GM23338 (cell line): ENCODE results near the gene CCDC102A. TPM values are rescaled to one million over a fixed set of nuclear protein-coding genes. Genes with fewer than 3 reads are reported as not detected.

ENCODE experiments used
- ATAC-seq: fragments of 200-7000 bp; cut with Tn5 transposase; 3 replicates; pipeline ENCODE4 v1.9.1; 2020
- DNase-seq: peaks from one replicate; pipeline ENCODE4 v3.0.0-alpha.2; 2015; ENCODE audit warnings: low spot score
- H2AFZ ChIP-seq: fragments of 200-600 bp; sonication (generic); 2 replicates; pipeline ENCODE4 v1.8.0; 2016; ENCODE audit warnings: antibody characterized with exemption, mild to moderate bottlenecking, moderate library complexity
- H3F3A ChIP-seq: fragments of 200-600 bp; sonication (generic); replicated peaks from 2 replicates; pipeline ENCODE4 v1.8.0; 2017; ENCODE audit warnings: antibody characterized with exemption, mixed run types, low read depth
- H3K27ac ChIP-seq: fragments of 200-600 bp; sonication (generic); 2 replicates; pipeline ENCODE4 v1.6.1; 2016; ENCODE audit warnings: low read depth
- H3K27me3 ChIP-seq: fragments of 200-600 bp; sonication (generic); 2 replicates; pipeline ENCODE4 v1.8.0; 2016; ENCODE audit warnings: mild to moderate bottlenecking, mixed run types, moderate library complexity; ENCODE audit not compliant: insufficient read depth
- H3K36me3 ChIP-seq: fragments of 200-600 bp; sonication (generic); 2 replicates; pipeline ENCODE4 v1.8.0; 2016; ENCODE audit warnings: mild to moderate bottlenecking; ENCODE audit not compliant: insufficient read depth
- H3K4me1 ChIP-seq: fragments of 200-600 bp; sonication (generic); 2 replicates; pipeline ENCODE4 v1.8.0; 2016; ENCODE audit warnings: mild to moderate bottlenecking, moderate library complexity; ENCODE audit not compliant: insufficient read depth
- H3K4me2 ChIP-seq: fragments of 200-600 bp; sonication (generic); 2 replicates; pipeline ENCODE4 v1.7.1; 2017; ENCODE audit warnings: mixed run types
- H3K4me3 ChIP-seq: fragments of 200-600 bp; sonication (generic); 2 replicates; pipeline ENCODE4 v1.6.1; 2016; ENCODE audit warnings: mixed run types
- H3K79me2 ChIP-seq: fragments of 200-600 bp; sonication (generic); replicated peaks from 2 replicates; pipeline ENCODE4 v1.8.0; 2017; ENCODE audit warnings: mild to moderate bottlenecking; ENCODE audit not compliant: insufficient read depth
- H3K9me2 ChIP-seq: fragments of 200-600 bp; sonication (generic); 2 replicates; pipeline ENCODE4 v1.8.0; 2017; ENCODE audit not compliant: insufficient read depth
- H4K20me1 ChIP-seq: fragments of 200-600 bp; sonication (generic); replicated peaks from 2 replicates; pipeline ENCODE4 v1.8.0; 2017; ENCODE audit warnings: mild to moderate bottlenecking; ENCODE audit not compliant: insufficient read depth
- H3K27ac Mint-ChIP-seq: 2 replicates; pipeline ENCODE4 v1.8.0; 2020; ENCODE audit warnings: inconsistent platforms, mild to moderate bottlenecking, moderate library complexity, mixed read lengths
- H3K27me3 Mint-ChIP-seq: 3 replicates; pipeline ENCODE4 v1.8.0; 2022; ENCODE audit warnings: low read depth, mild to moderate bottlenecking, moderate library complexity, mixed read lengths, inconsistent platforms; ENCODE audit not compliant: insufficient read depth, poor library complexity
- H3K36me3 Mint-ChIP-seq: 3 replicates; pipeline ENCODE4 v1.8.0; 2021; ENCODE audit warnings: low read depth, mild to moderate bottlenecking, inconsistent platforms, moderate library complexity, mixed read lengths
- H3K4me1 Mint-ChIP-seq: 3 replicates; pipeline ENCODE4 v1.8.0; 2020; ENCODE audit warnings: mild to moderate bottlenecking, inconsistent platforms, mixed read lengths
- H3K4me3 Mint-ChIP-seq: 3 replicates; pipeline ENCODE4 v1.8.0; 2021; ENCODE audit warnings: moderate library complexity, mild to moderate bottlenecking, inconsistent platforms, mixed read lengths
- H3K9me3 Mint-ChIP-seq: 3 replicates; pipeline ENCODE4 v1.8.0; 2020; ENCODE audit warnings: moderate library complexity, mild to moderate bottlenecking, inconsistent platforms, mixed read lengths
- EZH2 ChIP-seq: fragments of 200-600 bp; sonication (generic); IDR thresholded peaks from one replicate; pipeline ENCODE4 v1.8.0; 2017; ENCODE audit warnings: antibody characterized with exemption, mild to moderate bottlenecking, low read depth; ENCODE audit not compliant: unreplicated experiment
- EZH2phosphoT487 ChIP-seq: fragments of 200-600 bp; sonication (generic); IDR thresholded peaks from one replicate; pipeline ENCODE4 v1.8.1; 2018; ENCODE audit warnings: antibody characterized with exemption; ENCODE audit not compliant: unreplicated experiment
- JUNB ChIP-seq: IDR thresholded peaks from one replicate; pipeline ENCODE4 v1.6.1; 2016; ENCODE audit warnings: antibody characterized with exemption; ENCODE audit not compliant: unreplicated experiment
- NANOG ChIP-seq: IDR thresholded peaks from 2 replicates; pipeline ENCODE4 v1.6.1; 2016; ENCODE audit warnings: antibody characterized with exemption, borderline replicate concordance
- POLR2AphosphoS5 ChIP-seq: IDR thresholded peaks from 2 replicates; pipeline ENCODE4 v1.6.1; 2016; ENCODE audit warnings: antibody characterized with exemption, low read depth
- ZNF114 ChIP-seq: fragments of 250-450 bp; sonication (Bioruptor Pico); IDR thresholded peaks from 2 replicates; pipeline ENCODE4 v1.5.0; 2020; ENCODE audit warnings: mild to moderate bottlenecking, moderate library complexity
- ZNF331 ChIP-seq: fragments of 250-450 bp; sonication (Bioruptor Pico); IDR thresholded peaks from 2 replicates; pipeline ENCODE4 v1.5.0; 2020; ENCODE audit warnings: low read depth, mild to moderate bottlenecking, moderate library complexity
- polyA plus RNA-seq: library from polyadenylated mRNA; unstranded; fragments of >200 nt; fragmentation: Nextera tagmentation; extraction: Ambion mirVana; gene quantifications from 2 replicates; pipeline ENCODE4 v1.2.1, GENCODE V29; 2016
- total RNA-seq: library from RNA; depleted of rRNA; stranded (reverse); fragments of >200 nt; shearing (Covaris generic); gene quantifications from 2 replicates; pipeline ENCODE4 v1.2.3, GENCODE V29; 2014
- TF ChIP-seq, protein P1 (sequence below): IDR thresholded peaks from 2 replicates; pipeline ENCODE4 v1.6.1; 2016; ENCODE audit warnings: antibody characterized with exemption

Gene CCDC102A
- total and polyA plus RNA-seq, 2 experiments from 2014 or later: 2.0 to 5.2 TPM

DNA sequence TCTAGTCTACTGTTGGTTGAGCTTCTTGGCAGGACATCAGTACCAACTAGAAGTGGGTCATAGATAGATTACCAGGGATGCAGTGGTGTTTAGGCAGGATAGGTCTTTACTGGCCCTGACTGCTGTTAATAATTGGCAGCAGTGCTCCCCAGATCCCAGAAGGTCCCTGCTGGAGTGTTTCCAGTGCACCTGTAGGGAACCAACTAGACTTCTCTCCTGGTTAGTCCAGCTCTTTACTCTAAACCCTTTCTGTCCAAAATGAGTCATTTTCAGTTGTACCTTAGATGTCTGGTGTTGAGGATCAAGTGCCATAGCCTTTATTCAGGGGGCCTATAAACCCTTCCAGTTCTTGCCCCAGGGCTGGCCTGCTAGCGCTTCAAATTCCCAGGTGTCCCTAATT is 65.2 kb downstream of the CCDC102A start:
- no peak for ATAC-seq
- no peaks in the 10 kb centered on the region for H3K9me3 Mint-ChIP-seq

DNA sequence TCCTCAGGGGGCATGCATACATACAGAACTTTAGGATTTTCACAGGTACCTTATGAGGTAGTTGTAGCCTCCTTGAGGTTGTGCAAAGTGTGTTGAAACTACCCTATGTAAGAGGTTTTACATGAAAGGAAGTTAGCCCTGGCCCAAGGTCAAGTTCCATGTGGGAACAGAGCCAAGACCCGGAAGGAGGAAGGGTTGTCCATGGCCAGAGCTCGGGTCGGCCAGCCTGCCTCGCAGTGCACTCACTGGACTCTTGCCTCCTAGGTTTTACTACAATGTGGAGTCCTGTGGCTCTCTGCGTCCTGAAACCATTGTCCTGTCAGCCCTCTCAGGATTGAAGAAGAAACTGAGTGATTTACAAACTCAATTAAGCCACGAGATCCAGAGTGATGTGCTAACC is 65.7 kb downstream of the CCDC102A start:
- Mint-ChIP-seq H3K27me3 (peaks cover 6% of the 10 kb centered on the region), H3K4me3 (no peak overlapping the region), H3K9me3 (no peaks in the 10 kb centered on the region), H3K4me1 (peaks cover 41% of the 10 kb centered on the region), H3K36me3 (peaks cover 60% of the 10 kb centered on the region), H3K27ac (no peak overlapping the region)
- ATAC-seq: no peak
- H4K20me1 ChIP-seq: peaks cover 3% of the 10 kb centered on the region; the same call in 1 of the 2 replicates
- H3K4me3 ChIP-seq: no peak overlapping the region
- H3K27me3 ChIP-seq: no peaks in the 10 kb centered on the region
- peaks cover 29% of the 10 kb centered on the region for H3K4me1 ChIP-seq
- peak overlapping the region; percentile 32; the same call in 1 of the 2 replicates for H3K27ac ChIP-seq
- TF ChIP-seq NANOG: no peak
- H3F3A ChIP-seq: 0 out of 2 replicates have a peak, but pooled peaks cover 8% of the 10 kb centered on the region
- no peak overlapping the region for H2AFZ ChIP-seq
- no peaks in the 10 kb centered on the region for H3K9me2 ChIP-seq
- peaks cover 41% of the 10 kb centered on the region for H3K36me3 ChIP-seq
- H3K4me2 ChIP-seq: no peak overlapping the region
- peaks cover 11% of the 10 kb centered on the region; the same call in 1 of the 2 replicates for H3K79me2 ChIP-seq
- DNase-seq: no peak

More for the DNA sequence above, 65.2 kb downstream of the CCDC102A start:
- Histone ChIP-seq H3F3A (peaks cover 11% of the 10 kb centered on the region; the same call in 1 of the 2 replicates), H3K27me3 (no peaks in the 10 kb centered on the region), H3K36me3 (peaks cover 36% of the 10 kb centered on the region), H3K79me2 (peaks cover 7% of the 10 kb centered on the region; the same call in 1 of the 2 replicates), H3K27ac (peak overlapping the region; percentile 32; the same call in 1 of the 2 replicates), H3K9me2 (no peaks in the 10 kb centered on the region), H3K4me2 (no peak overlapping the region), H2AFZ (no peak overlapping the region), H3K4me3 (no peak overlapping the region), H3K4me1 (peaks cover 32% of the 10 kb centered on the region), H4K20me1 (peaks cover 6% of the 10 kb centered on the region; the same call in 1 of the 2 replicates)
- H3K36me3 Mint-ChIP-seq: peaks cover 55% of the 10 kb centered on the region
- H3K4me3 Mint-ChIP-seq: peak overlapping the region; percentile 19; the same call in 1 of the 3 replicates
- no peak overlapping the region; the same call in 1 of the 2 replicates for H3K27ac Mint-ChIP-seq
- no peak for TF ChIP-seq ZNF331
- no peak for TF ChIP-seq JUNB
- no peak for TF ChIP-seq EZH2
- TF ChIP-seq, protein P1, sequence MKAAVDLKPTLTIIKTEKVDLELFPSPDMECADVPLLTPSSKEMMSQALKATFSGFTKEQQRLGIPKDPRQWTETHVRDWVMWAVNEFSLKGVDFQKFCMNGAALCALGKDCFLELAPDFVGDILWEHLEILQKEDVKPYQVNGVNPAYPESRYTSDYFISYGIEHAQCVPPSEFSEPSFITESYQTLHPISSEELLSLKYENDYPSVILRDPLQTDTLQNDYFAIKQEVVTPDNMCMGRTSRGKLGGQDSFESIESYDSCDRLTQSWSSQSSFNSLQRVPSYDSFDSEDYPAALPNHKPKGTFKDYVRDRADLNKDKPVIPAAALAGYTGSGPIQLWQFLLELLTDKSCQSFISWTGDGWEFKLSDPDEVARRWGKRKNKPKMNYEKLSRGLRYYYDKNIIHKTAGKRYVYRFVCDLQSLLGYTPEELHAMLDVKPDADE: no peak
- TF ChIP-seq POLR2AphosphoS5: no peak
- peaks cover 43% of the 10 kb centered on the region for H3K4me1 Mint-ChIP-seq
- no peak for DNase-seq
- H3K27me3 Mint-ChIP-seq: peaks cover 7% of the 10 kb centered on the region

DNA sequence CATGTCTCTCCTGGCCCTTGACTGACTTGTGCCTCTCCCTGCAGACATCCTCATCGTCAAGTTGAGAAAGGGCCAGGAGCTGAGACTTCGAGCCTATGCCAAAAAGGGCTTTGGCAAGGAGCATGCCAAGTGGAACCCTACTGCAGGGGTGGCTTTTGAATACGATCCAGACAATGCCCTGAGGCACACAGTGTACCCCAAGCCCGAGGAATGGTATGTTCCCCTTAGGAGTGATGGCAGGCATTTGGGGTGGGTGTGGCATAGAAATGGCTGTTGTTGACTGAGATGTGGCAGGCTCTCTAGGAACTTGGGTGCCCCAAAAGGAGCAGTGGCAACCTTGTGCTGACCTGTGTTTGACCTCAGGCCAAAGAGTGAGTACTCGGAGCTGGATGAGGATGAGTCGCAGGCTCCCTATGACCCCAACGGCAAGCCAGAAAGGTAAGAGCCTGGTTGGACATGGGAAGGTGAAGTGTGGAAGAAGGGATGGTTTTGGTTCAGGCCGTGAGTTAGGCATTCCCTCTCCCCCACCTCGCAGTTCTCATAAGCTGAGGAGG is 66.4 kb downstream of the CCDC102A start:
- Mint-ChIP-seq H3K4me3 (no peak overlapping the region), H3K27me3 (peaks cover 5% of the 10 kb centered on the region), H3K27ac (no peak overlapping the region), H3K9me3 (no peaks in the 10 kb centered on the region), H3K36me3 (peaks cover 66% of the 10 kb centered on the region), H3K4me1 (peaks cover 36% of the 10 kb centered on the region)
- Histone ChIP-seq H3K4me1 (peaks cover 25% of the 10 kb centered on the region), H3K27ac (no peak overlapping the region), H3K9me2 (no peaks in the 10 kb centered on the region), H3K4me3 (no peak overlapping the region), H3K4me2 (no peak overlapping the region), H3K79me2 (peaks cover 16% of the 10 kb centered on the region), H2AFZ (no peak overlapping the region), H3F3A (0 out of 2 replicates have a peak, but pooled peaks cover 8% of the 10 kb centered on the region), H3K36me3 (peaks cover 44% of the 10 kb centered on the region), H3K27me3 (no peaks in the 10 kb centered on the region), H4K20me1 (peaks cover 7% of the 10 kb centered on the region; the same call in 1 of the 2 replicates)
- DNase-seq: peak; percentile 19
- no peak for ATAC-seq
- no peak for TF ChIP-seq EZH2phosphoT487
- TF ChIP-seq NANOG: no peak
- TF ChIP-seq EZH2: no peak
- TF ChIP-seq ZNF114: no peak
- TF ChIP-seq ZNF331: no peak
- no peak for TF ChIP-seq POLR2AphosphoS5
- TF ChIP-seq JUNB: no peak
